ENCODE data around the gene FRAT1.

GRCh38 chr10:97292862-97293198 lies 26.2 kb upstream of the FRAT1 start:
- TF ChIP-seq PATZ1 (CRISPR knock-in tag; IDR thresholded peaks at IDR 0.05; ENCODE audit: borderline replicate concordance): no peak
- TF ChIP-seq TSHZ2 (CRISPR knock-in tag; IDR thresholded peaks at IDR 0.05): no peak
- TF ChIP-seq POU6F1 (CRISPR knock-in tag; IDR thresholded peaks at IDR 0.05; ENCODE audit: borderline replicate concordance, low read depth): no peak
- no peak for TF ChIP-seq CREB5 (CRISPR knock-in tag; IDR thresholded peaks at IDR 0.05; ENCODE audit: low read depth)
- TF ChIP-seq ARNTL (CRISPR knock-in tag; IDR thresholded peaks at IDR 0.05; ENCODE audit: borderline replicate concordance, low read depth): no peak
- no peak for TF ChIP-seq RARB (CRISPR knock-in tag; IDR thresholded peaks at IDR 0.05)
- no peak for TF ChIP-seq ZNF565 (CRISPR knock-in tag; conservative IDR thresholded peaks at IDR 0.05; ENCODE audit: low read depth)
- no peak for TF ChIP-seq ZFP30 (CRISPR knock-in tag; IDR thresholded peaks at IDR 0.05)
- TF ChIP-seq ISL1 (CRISPR knock-in tag; IDR thresholded peaks at IDR 0.05): no peak
- TF ChIP-seq TOX (CRISPR knock-in tag; IDR thresholded peaks at IDR 0.05; ENCODE audit: borderline replicate concordance): no peak

Data from SK-N-SH treated with all-trans-retinoic acid at 6 μM for 48 hours (cell line).